Activated CD4-positive, CD25-positive, alpha-beta regulatory T cell treated with anti-CD3 and anti-CD28 coated beads, Interleukin-2, amount 50 U/mL, for 72 hours (primary cell): ENCODE measurements around the gene TPCN1.

Experiments
- DNase-seq: peaks from one replicate; pipeline ENCODE4 v3.0.0; 2021

Gene TPCN1

DNA sequence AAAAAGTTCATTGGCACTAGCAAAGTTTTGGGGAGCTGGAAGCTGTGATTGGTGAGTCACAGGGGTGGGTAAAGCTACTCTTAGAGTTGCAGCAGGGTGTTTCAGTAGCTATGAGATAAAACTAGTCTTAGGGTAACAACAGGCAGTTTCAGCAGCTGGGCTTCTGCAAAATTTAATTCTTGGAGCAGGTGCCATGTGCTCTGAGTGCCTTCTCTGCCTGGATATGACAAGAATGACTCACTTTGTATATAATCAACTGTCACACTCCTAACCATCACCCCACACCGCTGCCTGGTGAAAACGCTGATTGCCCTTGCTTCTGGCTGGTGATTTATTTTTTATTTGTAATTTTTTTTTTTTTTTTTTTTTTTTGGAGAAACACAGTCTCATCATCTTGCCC, 126.6 kb downstream of the TPCN1 start:
- DNase-seq = no peak
